Uterus (tissue), 4 donors: ENCODE data around the gene PANX1. TPM values are rescaled to one million over a fixed set of nuclear protein-coding genes. Genes with fewer than 3 reads are reported as not detected.
A peak's percentile ranks its signal among the peaks of the same experiment; 100 is the strongest.

Experiments
- DNase-seq, 2 donors: peaks; one replicate each; pipeline ENCODE4 v3.0.0-alpha.2; 2019 to 2020
- H3K27ac ChIP-seq, 2 donors: fragments of 200-600 bp; sonication (generic); 1 replicate in 1 of 2; 2 replicates in 1 of 2; pipeline ENCODE4 v1.5.1; 2016 to 2018
- H3K27me3 ChIP-seq, 2 donors: fragments of 200-600 bp; sonication (generic); one replicate each; pipeline ENCODE4 v1.5.1; 2018 to 2019; ENCODE audit warnings: control low read depth in 1 of 2
- H3K36me3 ChIP-seq, 2 donors: fragments of 200-600 bp; sonication (generic); one replicate each; pipeline ENCODE4 v1.5.1; 2019; ENCODE audit warnings: control low read depth in 1 of 2
- H3K4me1 ChIP-seq, 2 donors: fragments of 200-600 bp; sonication (generic); one replicate each; pipeline ENCODE4 v1.5.1; 2018 to 2019; ENCODE audit warnings: control low read depth in 1 of 2
- H3K4me3 ChIP-seq, 2 donors: fragments of 200-600 bp; sonication (generic); 1 replicate in 1 of 2; 2 replicates in 1 of 2; pipeline ENCODE4 v1.5.1; 2018 to 2019; ENCODE audit warnings: mild to moderate bottlenecking in 1 of 2
- H3K9me3 ChIP-seq, 2 donors: fragments of 200-600 bp; sonication (generic); one replicate each; pipeline ENCODE4 v1.5.1; 2019; ENCODE audit warnings: control low read depth in 1 of 2
- CTCF ChIP-seq, 4 experiments: fragments of 200-600 bp in 2 of 4; fragments of 450-650 bp in 2 of 4; sonication (generic) in 2 of 4; IDR thresholded peaks; one replicate each; pipeline ENCODE4 v1.5.1; 2016 to 2019; ENCODE audit warnings: antibody characterized with exemption in 4 of 4, mild to moderate bottlenecking in 2 of 4, moderate library complexity in 1 of 4
- POLR2A ChIP-seq, 2 donors: fragments of 450-650 bp; IDR thresholded peaks; one replicate each; pipeline ENCODE4 v1.6.1; 2016; ENCODE audit warnings: antibody characterized with exemption in 2 of 2, mild to moderate bottlenecking in 1 of 2, moderate library complexity in 1 of 2
- intact Hi-C: fragments of 100-400 bp; cut with DNase I; formaldehyde crosslinking; loops from one replicate; pipeline ENCODE4 v1.15.1; 2023; ENCODE audit warnings: low total_unique reads
- total RNA-seq, 4 donors: library from RNA; depleted of rRNA in 3 of 4; stranded (reverse); fragments of >200 nt in 3 of 4; gene quantifications; one replicate each; pipeline versions ENCODE4 v1.1.0 to v1.2.4, GENCODE V29; 2014 to 2023
- donor health status: DM: yes; HTN: yes; CAD: no.

PANX1 gene
- total RNA-seq, 4 donors from 2014 or later: 4.1 to 37.9 (median 15.1) TPM

- Histone ChIP-seq H3K36me3 (no peaks in the 10 kb centered on the region), H3K27me3 (no peaks in the 10 kb centered on the region), H3K9me3 (no peaks in the 10 kb centered on the region), H3K4me3 (no peak overlapping the region), H3K27ac (peak overlapping the region in 1 of 2 donors; percentile 6), H3K4me1 (no peaks in the 10 kb centered on the region)
- intact Hi-C loops: no loop called here
- DNase-seq: no peak
- TF ChIP-seq CTCF (IDR thresholded peaks at IDR 0.05): no peak
These were observed 54.7 kb downstream of the PANX1 start for GRCh38 chr11:94183251-94183885.

GRCh38 chr11:94183886-94184264 is 55.2 kb downstream of the PANX1 start:
- Histone ChIP-seq H3K27me3 (no peaks in the 10 kb centered on the region), H3K27ac (peak overlapping the region in 1 of 2 donors; percentile 6), H3K4me3 (no peak overlapping the region), H3K4me1 (no peaks in the 10 kb centered on the region), H3K9me3 (no peaks in the 10 kb centered on the region), H3K36me3 (no peaks in the 10 kb centered on the region)
- peak; percentile 58 to 67 (median 59) for TF ChIP-seq CTCF (IDR thresholded peaks at IDR 0.05)
- TF ChIP-seq POLR2A (IDR thresholded peaks at IDR 0.05): no peak
- intact Hi-C loops: no loop called here
- peak; percentile 39 to 51 for DNase-seq

GRCh38 chr11:94184362-94184761 is 55.7 kb downstream of the PANX1 start:
- DNase-seq: no peak
- no peaks in the 10 kb centered on the region for H3K4me1 ChIP-seq
- H3K4me3 ChIP-seq: no peak overlapping the region
- H3K9me3 ChIP-seq: no peaks in the 10 kb centered on the region
- H3K27ac ChIP-seq: peak overlapping the region in 1 of 2 donors; percentile 6
- TF ChIP-seq POLR2A (IDR thresholded peaks at IDR 0.05) (no peak), CTCF (IDR thresholded peaks at IDR 0.05) (no peak)
- intact Hi-C loops: no loop called here
- no peaks in the 10 kb centered on the region for H3K36me3 ChIP-seq
- no peaks in the 10 kb centered on the region for H3K27me3 ChIP-seq

GRCh38 chr11:94184846-94185245 is 56.2 kb downstream of the PANX1 start:
- H3K27ac ChIP-seq: peak overlapping the region; percentile 1 to 6

More at GRCh38 chr11:94184846-94185245, 56.2 kb downstream of the PANX1 start:
- Histone ChIP-seq H3K27me3 (no peaks in the 10 kb centered on the region), H3K36me3 (no peaks in the 10 kb centered on the region), H3K4me1 (no peaks in the 10 kb centered on the region), H3K4me3 (no peak overlapping the region), H3K9me3 (no peaks in the 10 kb centered on the region)
- TF ChIP-seq CTCF (IDR thresholded peaks at IDR 0.05): no peak
- TF ChIP-seq POLR2A (IDR thresholded peaks at IDR 0.05): no peak
- intact Hi-C loops: no loop called here
- no peak for DNase-seq
